Ascending aorta (tissue), 2 donors: ENCODE data around the gene SCUBE3. TPM values are rescaled to one million over a fixed set of nuclear protein-coding genes. Genes with fewer than 3 reads are reported as not detected.

ENCODE experiments used
- DNase-seq, 2 donors: peaks; one replicate each; pipeline ENCODE4 v3.0.0-alpha.2; 2019; ENCODE audit warnings: low spot score in 2 of 2
- H3K27ac ChIP-seq, 2 donors: fragments of 200-600 bp; sonication (generic); one replicate each; pipeline ENCODE4 v1.5.1; 2016 to 2017; ENCODE audit warnings: mild to moderate bottlenecking in 1 of 2
- H3K27me3 ChIP-seq: fragments of 200-600 bp; sonication (generic); one replicate; pipeline ENCODE4 v1.5.1; 2017
- H3K36me3 ChIP-seq, 2 donors: fragments of 200-600 bp; sonication (generic); one replicate each; pipeline ENCODE4 v1.5.1; 2016
- H3K4me1 ChIP-seq, 2 donors: fragments of 200-600 bp; sonication (generic); one replicate each; pipeline ENCODE4 v1.5.1; 2016 to 2017; ENCODE audit warnings: mild to moderate bottlenecking in 1 of 2
- H3K4me3 ChIP-seq, 2 donors: fragments of 200-600 bp; sonication (generic); one replicate each; pipeline ENCODE4 v1.5.1; 2016 to 2017; ENCODE audit warnings: mild to moderate bottlenecking in 1 of 2
- H3K9me3 ChIP-seq, 2 donors: fragments of 200-600 bp; sonication (generic); one replicate each; pipeline ENCODE4 v1.5.1; 2016
- intact Hi-C: fragments of 100-400 bp; cut with DNase I; formaldehyde crosslinking; loops from one replicate; pipeline ENCODE4 v1.15.1; 2023
- total RNA-seq: library from RNA; depleted of rRNA; stranded (reverse); fragments of >200 nt; gene quantifications from one replicate; pipeline ENCODE4 v1.1.0, GENCODE V29; 2016
- TF ChIP-seq, protein P1 (sequence below), 3 experiments: fragments of 200-600 bp in 2 of 3; fragments of 450-650 bp in 1 of 3; sonication (generic) in 2 of 3; IDR thresholded peaks; one replicate each; pipeline ENCODE4 v1.5.1; 2016 to 2019; ENCODE audit warnings: antibody characterized with exemption in 3 of 3, mild to moderate bottlenecking in 1 of 3, moderate library complexity in 1 of 3

SCUBE3 gene
- total RNA-seq, 1 donor from 2014 or later = 29.5 TPM

DNA sequence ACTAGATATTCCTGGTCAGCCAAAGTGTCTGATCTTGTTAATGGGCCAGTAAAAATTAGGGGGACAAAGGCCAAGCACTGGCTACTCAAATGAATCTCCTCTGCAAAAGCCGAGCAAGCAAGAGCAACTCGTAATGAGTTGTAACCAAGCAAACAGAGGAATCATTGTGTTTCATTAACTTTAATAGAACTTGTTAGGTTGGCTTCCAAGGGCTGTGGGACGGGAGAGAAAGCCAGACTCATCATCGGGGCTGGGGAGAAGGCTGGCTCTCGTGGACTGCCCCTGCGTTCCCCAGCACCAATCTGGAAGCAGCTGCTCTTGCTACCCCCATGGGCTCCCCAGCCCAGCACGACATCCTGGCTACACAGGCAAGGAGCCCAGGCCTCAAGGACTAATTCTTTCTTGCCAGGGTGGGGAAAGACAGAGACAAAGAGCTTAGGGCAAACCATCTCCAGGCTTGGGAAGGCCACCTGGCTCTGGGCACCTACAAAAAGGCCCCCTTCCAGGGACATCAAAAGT lies 10.5 kb upstream of the SCUBE3 start:
- TF ChIP-seq, protein P1, sequence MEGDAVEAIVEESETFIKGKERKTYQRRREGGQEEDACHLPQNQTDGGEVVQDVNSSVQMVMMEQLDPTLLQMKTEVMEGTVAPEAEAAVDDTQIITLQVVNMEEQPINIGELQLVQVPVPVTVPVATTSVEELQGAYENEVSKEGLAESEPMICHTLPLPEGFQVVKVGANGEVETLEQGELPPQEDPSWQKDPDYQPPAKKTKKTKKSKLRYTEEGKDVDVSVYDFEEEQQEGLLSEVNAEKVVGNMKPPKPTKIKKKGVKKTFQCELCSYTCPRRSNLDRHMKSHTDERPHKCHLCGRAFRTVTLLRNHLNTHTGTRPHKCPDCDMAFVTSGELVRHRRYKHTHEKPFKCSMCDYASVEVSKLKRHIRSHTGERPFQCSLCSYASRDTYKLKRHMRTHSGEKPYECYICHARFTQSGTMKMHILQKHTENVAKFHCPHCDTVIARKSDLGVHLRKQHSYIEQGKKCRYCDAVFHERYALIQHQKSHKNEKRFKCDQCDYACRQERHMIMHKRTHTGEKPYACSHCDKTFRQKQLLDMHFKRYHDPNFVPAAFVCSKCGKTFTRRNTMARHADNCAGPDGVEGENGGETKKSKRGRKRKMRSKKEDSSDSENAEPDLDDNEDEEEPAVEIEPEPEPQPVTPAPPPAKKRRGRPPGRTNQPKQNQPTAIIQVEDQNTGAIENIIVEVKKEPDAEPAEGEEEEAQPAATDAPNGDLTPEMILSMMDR (IDR thresholded peaks at IDR 0.05) = no peak
- intact Hi-C loops = no loop called here
- Histone ChIP-seq H3K27me3 (no peaks in the 10 kb centered on the region), H3K27ac (no peak overlapping the region), H3K4me1 (no peaks in the 10 kb centered on the region), H3K9me3 (no peaks in the 10 kb centered on the region), H3K36me3 (no peaks in the 10 kb centered on the region), H3K4me3 (no peak overlapping the region)
- DNase-seq = no peak

DNA sequence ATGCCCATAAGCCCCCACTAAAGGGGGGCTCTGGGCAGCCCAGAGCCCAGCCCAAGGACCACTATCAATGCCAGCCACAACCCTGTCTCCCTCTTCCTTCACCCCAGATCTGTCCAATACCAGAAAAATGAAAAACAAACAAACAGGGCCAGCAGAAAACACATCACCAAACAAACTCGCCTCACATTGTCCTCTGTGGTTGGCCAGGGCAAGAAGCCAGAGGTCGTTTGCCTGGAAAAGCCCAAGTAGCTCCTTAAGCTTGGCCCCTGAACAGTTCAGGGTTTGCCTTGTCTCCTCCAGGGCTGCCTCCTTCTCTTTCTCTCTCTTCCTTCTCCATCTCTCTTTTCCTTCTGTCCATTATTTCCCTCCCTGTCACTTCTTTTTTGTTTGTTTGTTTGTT lies 10.1 kb upstream of the SCUBE3 start:
- no peak for DNase-seq
- TF ChIP-seq, protein P1 (IDR thresholded peaks at IDR 0.05) = no peak
- intact Hi-C loops = no loop called here
- H3K36me3 ChIP-seq = no peaks in the 10 kb centered on the region
- H3K27me3 ChIP-seq = no peaks in the 10 kb centered on the region
- H3K9me3 ChIP-seq = no peaks in the 10 kb centered on the region
- H3K4me3 ChIP-seq = no peak overlapping the region
- no peak overlapping the region for H3K27ac ChIP-seq
- no peaks in the 10 kb centered on the region for H3K4me1 ChIP-seq

DNA sequence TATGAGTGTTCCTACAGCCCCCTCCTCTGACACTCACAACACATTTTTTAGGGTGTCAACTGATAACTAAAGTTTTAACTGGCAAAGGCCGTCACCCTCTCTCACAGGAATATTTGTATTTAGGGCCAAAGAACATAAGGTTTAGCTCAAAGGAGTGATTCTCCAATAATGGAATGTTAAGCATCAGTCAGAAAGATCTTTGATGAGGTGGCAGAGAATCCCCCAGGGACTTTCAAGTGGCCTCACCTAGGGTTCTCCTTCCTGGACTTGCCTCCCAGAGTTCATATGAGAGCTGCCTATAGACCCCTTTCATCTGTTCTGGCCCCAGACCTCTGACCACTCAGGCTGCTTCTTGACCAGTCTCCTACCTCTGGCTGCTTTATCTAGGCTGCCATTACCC lies 7.4 kb upstream of the SCUBE3 start:
- TF ChIP-seq, protein P1 (IDR thresholded peaks at IDR 0.05) = no peak
- Histone ChIP-seq H3K4me1 (no peaks in the 10 kb centered on the region), H3K9me3 (no peaks in the 10 kb centered on the region), H3K4me3 (no peak overlapping the region), H3K27ac (no peak overlapping the region), H3K36me3 (no peaks in the 10 kb centered on the region), H3K27me3 (no peaks in the 10 kb centered on the region)
- DNase-seq = no peak
- intact Hi-C loops = loop anchor here (2.0 to 5.0 kb wide), 2 partner anchors 32 to 219 kb away; no protein-coding TSS in a partner anchor

DNA sequence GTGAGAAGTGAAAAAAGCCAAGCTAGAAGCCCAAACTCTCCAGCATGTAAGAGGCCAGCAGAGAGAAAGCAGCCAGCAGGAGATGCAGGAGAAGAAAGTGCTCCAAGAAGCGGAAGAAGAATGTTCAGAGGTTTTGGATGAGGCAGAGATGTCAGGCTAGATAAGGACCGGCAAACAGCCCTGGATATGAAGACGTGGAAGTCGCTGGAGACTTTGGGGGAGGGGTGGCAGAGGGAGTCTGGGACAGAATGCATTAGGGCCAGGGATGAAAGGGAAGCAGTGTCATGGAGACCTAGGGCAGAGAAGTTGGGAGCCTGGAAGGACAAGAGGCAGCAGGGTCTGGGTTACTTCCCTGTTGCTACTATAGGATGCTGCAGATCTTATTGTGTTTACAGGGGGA lies 5.3 kb upstream of the SCUBE3 start:
- Histone ChIP-seq H3K9me3 (no peaks in the 10 kb centered on the region), H3K4me1 (peaks cover 4 to 5% of the 10 kb centered on the region in 2 donors), H3K27me3 (no peaks in the 10 kb centered on the region), H3K27ac (no peak overlapping the region), H3K36me3 (no peaks in the 10 kb centered on the region), H3K4me3 (no peak overlapping the region)
- TF ChIP-seq, protein P1 (IDR thresholded peaks at IDR 0.05) = no peak
- intact Hi-C loops = loop anchor here (5.0 kb wide), 1 partner anchor 221 kb away; no protein-coding TSS in a partner anchor
- no peak for DNase-seq

DNA sequence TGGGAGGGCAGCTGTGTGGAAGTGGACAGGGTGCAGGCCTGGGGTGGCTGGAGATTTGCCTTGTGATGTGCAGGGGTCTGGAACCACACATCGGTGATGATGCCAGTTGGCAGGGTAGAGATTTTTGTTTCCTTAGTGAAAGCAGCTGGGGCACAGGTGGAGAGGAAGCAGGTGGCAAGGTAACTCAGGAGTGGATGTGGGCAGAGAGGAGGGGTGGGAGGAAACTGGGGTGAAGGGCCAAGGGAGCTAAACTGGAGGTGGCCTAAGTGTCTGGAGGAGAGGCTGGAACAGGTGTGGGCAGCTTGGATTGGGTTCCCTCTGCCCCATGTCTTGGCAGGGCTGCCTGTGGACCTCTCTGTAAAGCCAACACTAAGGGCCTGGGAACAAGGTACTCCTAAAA lies 4.7 kb upstream of the SCUBE3 start:
- Histone ChIP-seq H3K27me3 (no peaks in the 10 kb centered on the region), H3K27ac (no peak overlapping the region), H3K36me3 (no peaks in the 10 kb centered on the region), H3K4me1 (peaks cover 5 to 6% of the 10 kb centered on the region in 2 donors), H3K4me3 (no peak overlapping the region), H3K9me3 (no peaks in the 10 kb centered on the region)
- DNase-seq = no peak
- TF ChIP-seq, protein P1 (IDR thresholded peaks at IDR 0.05) = no peak
- intact Hi-C loops = loop anchor here (5.0 kb wide), 1 partner anchor 222 kb away; no protein-coding TSS in a partner anchor
